H9 (cell line): ENCODE results near the gene SLC25A12. TPM values are rescaled to one million over a fixed set of nuclear protein-coding genes. Genes with fewer than 3 reads are reported as not detected.
A peak's percentile ranks its signal among the peaks of the same experiment; 100 is the strongest.

Experiments
- DNase-seq: peaks from one replicate; pipeline ENCODE4 v3.0.0-alpha.2; 2017
- H2AFZ ChIP-seq: one replicate; pipeline ENCODE4 v1.6.1; 2013; ENCODE audit warnings: mild to moderate bottlenecking, low read length, control low read depth, moderate library complexity
- H2AK5ac ChIP-seq: 2 replicates; pipeline ENCODE4 v1.6.1; 2013; ENCODE audit warnings: low read length, control low read depth, mixed read lengths; ENCODE audit not compliant: insufficient read length
- H2BK120ac ChIP-seq: one replicate; pipeline ENCODE4 v1.6.1; 2013; ENCODE audit warnings: low read depth, mild to moderate bottlenecking, low read length, control low read depth, inconsistent platforms; ENCODE audit not compliant: poor library complexity, severe bottlenecking
- H2BK12ac ChIP-seq: 2 replicates; pipeline ENCODE4 v1.6.1; 2013; ENCODE audit warnings: low read length, control low read depth, mixed read lengths, low read depth; ENCODE audit not compliant: insufficient read length
- H2BK15ac ChIP-seq: 2 replicates; pipeline ENCODE4 v1.6.1; 2013; ENCODE audit warnings: low read depth, low read length, control low read depth
- H2BK20ac ChIP-seq: one replicate; pipeline ENCODE4 v1.6.1; 2013; ENCODE audit warnings: low read depth, mild to moderate bottlenecking, low read length, control low read depth, inconsistent platforms; ENCODE audit not compliant: poor library complexity, severe bottlenecking
- H2BK5ac ChIP-seq: 2 replicates; pipeline ENCODE4 v1.6.1; 2013; ENCODE audit warnings: low read length, control low read depth, mixed read lengths; ENCODE audit not compliant: insufficient read length
- H3K14ac ChIP-seq: 2 replicates; pipeline ENCODE4 v1.6.1; 2013; ENCODE audit warnings: low read length, control low read depth; ENCODE audit not compliant: insufficient read depth
- H3K18ac ChIP-seq: 2 replicates; pipeline ENCODE4 v1.6.1; 2013; ENCODE audit warnings: low read depth, mild to moderate bottlenecking, mixed read lengths, low read length, control low read depth; ENCODE audit not compliant: insufficient read length
- H3K23ac ChIP-seq: 2 replicates; pipeline ENCODE4 v1.6.1; 2013; ENCODE audit warnings: low read length, control low read depth, mixed read lengths, low read depth; ENCODE audit not compliant: insufficient read length
- H3K23me2 ChIP-seq: 2 replicates; pipeline ENCODE4 v1.6.1; 2013; ENCODE audit warnings: low read depth, mild to moderate bottlenecking, mixed read lengths, low read length, control low read depth; ENCODE audit not compliant: insufficient read length, poor library complexity, severe bottlenecking
- H3K27ac ChIP-seq: 2 replicates; pipeline ENCODE4 v1.5.1; 2013; ENCODE audit warnings: low read length, control low read depth, mixed read lengths, low read depth; ENCODE audit not compliant: insufficient read length
- H3K27me3 ChIP-seq: 2 replicates; pipeline ENCODE4 v1.6.1; 2013; ENCODE audit warnings: low read length, control low read depth, inconsistent platforms; ENCODE audit not compliant: insufficient read depth
- H3K4ac ChIP-seq: 2 replicates; pipeline ENCODE4 v1.6.1; 2013; ENCODE audit warnings: low read depth, mild to moderate bottlenecking, control low read depth, inconsistent platforms, low read length, moderate library complexity
- H3K4me1 ChIP-seq: 2 replicates; pipeline ENCODE4 v1.6.1; 2013; ENCODE audit warnings: low read length, control low read depth, inconsistent platforms; ENCODE audit not compliant: insufficient read depth
- H3K4me2 ChIP-seq: 2 replicates; pipeline ENCODE4 v1.6.1; 2013; ENCODE audit warnings: low read length, control low read depth, mixed read lengths; ENCODE audit not compliant: insufficient read length, insufficient read depth
- H3K56ac ChIP-seq: 2 replicates; pipeline ENCODE4 v1.6.1; 2013; ENCODE audit warnings: low read depth, mild to moderate bottlenecking, mixed read lengths, low read length, control low read depth; ENCODE audit not compliant: insufficient read length
- H3K79me1 ChIP-seq: 2 replicates; pipeline ENCODE4 v1.6.1; 2013; ENCODE audit warnings: low read depth, mild to moderate bottlenecking, moderate library complexity, low read length, control low read depth, inconsistent platforms; ENCODE audit not compliant: insufficient read depth, poor library complexity, severe bottlenecking
- H3K79me2 ChIP-seq: 2 replicates; pipeline ENCODE4 v1.6.1; 2013; ENCODE audit warnings: low read length, control low read depth, inconsistent platforms; ENCODE audit not compliant: insufficient read depth
- H3K9ac ChIP-seq: 2 replicates; pipeline ENCODE4 v1.6.1; 2013; ENCODE audit warnings: low read length, control low read depth, mixed read lengths; ENCODE audit not compliant: insufficient read length; ENCODE audit errors: extremely low read depth
- H3K9me3 ChIP-seq: one replicate; pipeline ENCODE4 v1.6.1; 2013; ENCODE audit warnings: low read depth, low read length, inconsistent platforms; ENCODE audit not compliant: control insufficient read depth
- H3T11ph ChIP-seq: one replicate; pipeline ENCODE4 v1.6.1; 2013; ENCODE audit warnings: mild to moderate bottlenecking, low read length, control low read depth, inconsistent platforms
- H4K20me1 ChIP-seq: one replicate; pipeline ENCODE4 v1.6.1; 2013; ENCODE audit not compliant: control insufficient read depth, insufficient read length, insufficient read depth
- H4K5ac ChIP-seq: 2 replicates; pipeline ENCODE4 v1.6.1; 2013; ENCODE audit warnings: low read depth, mild to moderate bottlenecking, mixed read lengths, low read length, control low read depth; ENCODE audit not compliant: insufficient read length
- H4K8ac ChIP-seq: replicated peaks from 2 replicates; pipeline ENCODE4 v1.6.1; 2013; ENCODE audit warnings: low read length, control low read depth, mixed read lengths, low read depth; ENCODE audit not compliant: insufficient read length
- H4K91ac ChIP-seq: 2 replicates; pipeline ENCODE4 v1.6.1; 2013; ENCODE audit warnings: low read depth, mild to moderate bottlenecking, moderate library complexity, mixed read lengths, low read length, control low read depth; ENCODE audit not compliant: insufficient read length
- H3K27ac Mint-ChIP-seq, 3 experiments: 2 replicates in 2 of 3; 3 replicates in 1 of 3; pipeline ENCODE4 v1.8.0; 2020 to 2021; ENCODE audit warnings: mixed read lengths in 3 of 3, mild to moderate bottlenecking in 1 of 3, moderate library complexity in 1 of 3
- H3K27me3 Mint-ChIP-seq: 2 replicates; pipeline ENCODE4 v1.8.0; 2021; ENCODE audit warnings: low read depth, mild to moderate bottlenecking, moderate library complexity, mixed read lengths
- H3K36me3 Mint-ChIP-seq, 3 experiments: 2 replicates in 2 of 3; 3 replicates in 1 of 3; pipeline ENCODE4 v1.8.0; 2020 to 2021; ENCODE audit warnings: low read depth in 3 of 3, mixed read lengths in 3 of 3; ENCODE audit not compliant: insufficient read depth in 1 of 3
- H3K4me1 Mint-ChIP-seq, 2 experiments: 2 replicates each; pipeline ENCODE4 v1.8.0; 2020; ENCODE audit warnings: mixed read lengths in 2 of 2
- H3K4me3 Mint-ChIP-seq, 2 experiments: 2 replicates in 1 of 2; 3 replicates in 1 of 2; pipeline ENCODE4 v1.8.0; 2020 to 2021; ENCODE audit warnings: mild to moderate bottlenecking in 2 of 2, mixed read lengths in 2 of 2, moderate library complexity in 1 of 2
- H3K9me3 Mint-ChIP-seq, 2 experiments: 2 replicates in 1 of 2; 3 replicates in 1 of 2; pipeline ENCODE4 v1.8.0; 2020; ENCODE audit warnings: mild to moderate bottlenecking in 2 of 2, mixed read lengths in 2 of 2, moderate library complexity in 1 of 2
- CTCF ChIP-seq: fragments of 200-600 bp; sonication (generic); conservative IDR thresholded peaks from 3 replicates; pipeline ENCODE4 v1.8.0; 2021; ENCODE audit warnings: antibody characterized with exemption, mild to moderate bottlenecking
- WGBS: extraction: QIAGEN DNeasy Blood & Tissue Kit; methylation state at CpG from one replicate; pipeline ENCODE4 v1.1.7; 2013; ENCODE audit warnings: missing lambda C conversion rate, low lambda C conversion rate, mixed read lengths; ENCODE audit not compliant: insufficient read length; ENCODE audit errors: extremely low coverage; 5-methylcytosine and 5-hydroxymethylcytosine counted together
- total RNA-seq: library from RNA; stranded (reverse); gene quantifications from 2 replicates; pipeline ENCODE4 v1.2.1, GENCODE V29; 2021

The SLC25A12 gene
- total RNA-seq, 1 experiment from 2014 or later = 10.1 TPM

- no peak overlapping the region for H4K5ac ChIP-seq
- Mint-ChIP-seq H3K4me3 (peak overlapping the region; percentile 9 to 56; a peak in 3 of 5 replicates), H3K27ac (peak overlapping the region in 2 of 3 experiments; percentile 1 to 92; a peak in 5 of 7 replicates), H3K9me3 (no peaks in the 10 kb centered on the region), H3K36me3 (peaks cover 7 to 41% (median 27%) of the 10 kb centered on the region in 3 experiments), H3K27me3 (no peaks in the 10 kb centered on the region), H3K4me1 (peaks cover 44 to 52% of the 10 kb centered on the region in 2 experiments)
- no peak overlapping the region for H3K18ac ChIP-seq
- no peak overlapping the region for H3K56ac ChIP-seq
- no peaks in the 10 kb centered on the region for H3K79me1 ChIP-seq
- no peak overlapping the region for H2BK12ac ChIP-seq
- H3K9ac ChIP-seq = no peak overlapping the region
- H3T11ph ChIP-seq = no peak overlapping the region
- H3K27me3 ChIP-seq = no peaks in the 10 kb centered on the region
- H2BK20ac ChIP-seq = no peak overlapping the region
- no peak overlapping the region for H2AK5ac ChIP-seq
- no peak overlapping the region for H4K8ac ChIP-seq
- peak overlapping the region; percentile 52 for H3K4me2 ChIP-seq
- no peak overlapping the region for H2BK120ac ChIP-seq
- no peak for TF ChIP-seq CTCF
- no peak overlapping the region for H4K91ac ChIP-seq
- H3K9me3 ChIP-seq = no peaks in the 10 kb centered on the region
- H2BK5ac ChIP-seq = no peak overlapping the region
- no peaks in the 10 kb centered on the region for H3K23me2 ChIP-seq
- H3K23ac ChIP-seq = no peak overlapping the region
- H3K4ac ChIP-seq = no peak overlapping the region
- WGBS = no CpG with 5 or more reads among the region's 7 CpGs
- H2BK15ac ChIP-seq = no peak overlapping the region
- no peak overlapping the region for H3K14ac ChIP-seq
- peaks cover 7% of the 10 kb centered on the region; the same call in 1 of the 2 replicates for H3K4me1 ChIP-seq
- H2AFZ ChIP-seq = no peak overlapping the region
- peak; percentile 57 for DNase-seq
- no peaks in the 10 kb centered on the region for H3K79me2 ChIP-seq
- no peaks in the 10 kb centered on the region for H4K20me1 ChIP-seq
- H3K27ac ChIP-seq = no peak overlapping the region
Measured at GRCh38 chr2:171788316-171788993, 105.6 kb downstream of the SLC25A12 start.
